ENCODE results near the gene TRIM49D2.
"Not testable (repeated sequence)": the region's sequence is repeated elsewhere in the genome, so short reads cannot be mapped to it uniquely, and the experiment has no call there.

TRIM49D2 gene

GRCh38 chr11:89923764-89924163, at the start of gene TRIM49D2:
TRIM49D2 (plus strand) TSS chr11:89924064; CDS start chr11:89926762, 2,698 bp downstream.
- DNase-seq = not testable (repeated sequence)

DNA sequence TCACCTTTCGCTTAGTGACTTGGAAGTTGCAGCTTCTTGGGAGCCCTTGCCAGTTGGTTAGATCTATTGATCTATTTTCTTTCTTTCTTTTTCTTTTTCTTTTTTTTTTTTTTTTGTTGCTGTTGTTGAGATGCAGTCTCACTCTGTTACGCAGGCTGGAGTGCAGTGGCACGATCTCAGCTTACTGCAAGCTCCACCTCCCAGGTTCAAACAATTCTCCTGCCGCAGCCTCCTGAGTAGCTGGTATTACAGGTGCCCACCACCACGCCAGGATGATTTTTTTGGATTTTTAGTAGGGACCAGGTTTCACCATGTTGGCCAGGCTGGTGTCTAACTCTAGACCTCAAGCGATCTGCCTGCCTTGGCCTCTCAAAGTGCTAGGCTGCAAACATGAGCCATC, 46.4 kb upstream of the TRIM49D2 start:
- DNase-seq = not testable (repeated sequence)

DNA sequence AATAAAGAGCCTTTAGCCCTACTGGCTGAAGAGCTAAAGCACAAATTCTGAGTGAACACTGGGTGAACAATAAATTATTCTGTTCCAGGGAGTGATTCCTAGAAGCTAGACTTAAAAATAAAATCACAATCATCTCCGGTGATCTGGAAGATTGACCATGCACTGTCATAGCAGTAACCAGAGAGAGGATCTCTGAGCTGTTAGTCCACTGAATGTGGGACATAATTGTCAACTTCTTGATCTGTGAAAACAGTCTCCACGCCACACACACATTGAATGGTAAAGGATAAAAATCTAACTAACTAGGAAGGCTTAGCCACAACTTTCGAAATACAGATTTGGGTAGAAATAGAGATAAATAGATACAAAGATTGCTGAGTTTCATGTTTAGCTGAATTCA, 30.6 kb upstream of the TRIM49D2 start:
- DNase-seq = not testable (repeated sequence)

DNA sequence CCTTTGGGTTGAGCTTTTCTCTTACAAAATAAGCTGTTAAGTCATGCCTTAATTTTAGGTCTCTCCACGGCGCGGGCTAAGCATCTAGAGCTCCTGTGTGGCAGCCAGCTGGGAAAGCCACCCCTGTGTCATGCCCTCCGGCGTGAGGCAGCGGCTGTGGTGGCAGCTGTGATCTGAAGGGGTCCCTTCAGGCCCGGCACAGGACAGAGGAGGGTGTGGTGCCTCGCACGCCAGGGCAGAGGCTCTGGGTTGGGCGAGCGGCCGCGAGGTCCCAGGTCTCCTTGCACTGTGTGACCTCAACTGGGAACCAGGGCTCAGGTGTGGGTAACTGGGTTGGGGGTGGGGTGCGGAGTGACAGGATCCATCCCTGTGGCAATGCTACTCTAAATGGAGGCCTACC, 23.1 kb upstream of the TRIM49D2 start:
- DNase-seq = not testable (repeated sequence)

- DNase-seq = no peak
Measured at GRCh38 chr11:89922195-89922660, 1.6 kb upstream of the TRIM49D2 start, which contains the start of gene TRIM49D1. TRIM49D1 (minus strand) TSS chr11:89922245; CDS start chr11:89917710, 4,535 bp downstream.

GRCh38 chr11:89960833-89961232, 37.0 kb downstream of the TRIM49D2 start:
- DNase-seq = not testable (repeated sequence)

GRCh38 chr11:89965737-89966136, 41.9 kb downstream of the TRIM49D2 start, which contains the start of gene TRIM64:
TRIM64 (plus strand) TSS chr11:89966037; CDS start chr11:89968504, 2,467 bp downstream.
- not testable (repeated sequence) for DNase-seq

Data from NCI-H2171 (cell line).